Measurements from ENCODE around the gene SDF2. TPM values are rescaled to one million over a fixed set of nuclear protein-coding genes. Genes with fewer than 3 reads are reported as not detected.

SDF2 gene
- polyA plus RNA-seq, 2 donors: 20.7 to 40.6 TPM

DNA sequence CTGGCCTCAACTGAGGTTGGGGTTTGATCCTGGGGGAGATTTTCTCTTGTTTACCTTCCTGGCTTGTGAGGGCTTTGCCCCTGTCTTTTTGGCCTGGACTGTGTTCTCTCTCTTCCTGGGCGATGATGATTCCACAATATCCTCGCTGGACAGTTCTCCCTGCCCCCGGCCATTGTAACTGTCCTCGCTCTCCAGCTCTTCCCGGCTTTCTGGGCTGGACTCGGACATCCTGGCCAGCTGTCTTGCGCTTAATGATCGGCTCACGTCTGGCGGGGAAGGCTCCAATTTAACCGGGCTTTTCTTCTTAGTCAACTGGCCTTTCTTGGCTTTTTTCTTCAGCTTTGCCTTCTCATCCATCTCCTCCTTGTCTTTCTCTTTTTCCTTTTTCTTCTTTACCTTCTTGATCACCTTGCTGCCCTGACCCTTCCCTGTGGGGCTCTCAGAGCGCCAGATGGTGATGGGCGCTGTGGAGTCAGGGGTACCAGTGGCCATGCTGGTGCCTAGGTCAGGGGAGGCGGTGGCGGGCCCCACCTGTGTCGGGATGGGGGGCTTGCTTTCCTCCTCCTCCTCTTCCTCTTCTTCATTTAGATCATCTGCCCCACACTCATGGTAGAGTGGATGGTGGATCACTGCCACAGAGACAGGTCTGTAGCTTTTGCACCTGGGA lies 42.0 kb upstream of the SDF2 start:
- Histone ChIP-seq H3K4me3 (ENCODE audit: low read depth in 1 of 2, low read length in 2 of 2) (no peak overlapping the region), H3K36me3 (ENCODE audit: control insufficient read depth in 2 of 2, insufficient read depth in 2 of 2, low read length in 1 of 2) (peaks cover 39 to 56% of the 10 kb centered on the region in 2 donors), H3K27ac (ENCODE audit: low read depth in 2 of 2, low read length in 1 of 2) (no peak overlapping the region), H3K9me3 (ENCODE audit: control insufficient read depth in 2 of 2, insufficient read depth in 1 of 2, low read depth in 1 of 2, low read length in 1 of 2) (no peaks in the 10 kb centered on the region), H3K27me3 (ENCODE audit: control insufficient read depth in 1 of 2, insufficient read depth in 2 of 2, low read length in 2 of 2) (no peaks in the 10 kb centered on the region), H3K4me1 (ENCODE audit: control insufficient read depth in 2 of 2, insufficient read depth in 2 of 2, low read length in 1 of 2) (no peaks in the 10 kb centered on the region)
- WGBS, 2 donors: 81 to 87% methylated on average over 16 of the region's 16 CpGs

DNA sequence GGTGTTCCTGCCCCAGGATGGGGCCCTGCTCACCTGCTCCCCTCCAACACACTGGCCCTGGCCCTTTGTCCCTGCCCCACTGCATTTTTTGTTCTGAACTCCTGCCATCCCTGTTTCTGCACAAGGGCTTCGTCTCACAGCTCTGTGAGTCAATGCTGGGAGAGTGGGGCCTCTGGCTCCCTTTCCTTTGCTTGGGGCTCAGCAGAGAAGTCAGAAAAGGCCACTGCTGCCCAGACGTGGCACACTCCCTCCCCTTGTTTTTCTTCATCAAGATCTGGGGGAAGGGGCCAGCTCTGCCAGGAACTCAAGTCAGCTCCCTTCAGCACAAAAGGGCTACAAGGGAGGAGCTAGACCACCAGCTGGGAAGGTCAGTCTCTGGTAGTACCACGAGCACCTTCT lies 41.0 kb upstream of the SDF2 start:
- H3K36me3 ChIP-seq (ENCODE audit: control insufficient read depth in 2 of 2, insufficient read depth in 2 of 2, low read length in 1 of 2): peaks cover 46 to 65% of the 10 kb centered on the region in 2 donors
- no peak overlapping the region for H3K4me3 ChIP-seq (ENCODE audit: low read depth in 1 of 2, low read length in 2 of 2)
- H3K27ac ChIP-seq (ENCODE audit: low read depth in 2 of 2, low read length in 1 of 2): no peak overlapping the region
- no peaks in the 10 kb centered on the region for H3K9me3 ChIP-seq (ENCODE audit: control insufficient read depth in 2 of 2, insufficient read depth in 1 of 2, low read depth in 1 of 2, low read length in 1 of 2)
- 65% methylated on average over 3 of the region's 3 CpGs for WGBS, 2 donors
- no peaks in the 10 kb centered on the region for H3K4me1 ChIP-seq (ENCODE audit: control insufficient read depth in 2 of 2, insufficient read depth in 2 of 2, low read length in 1 of 2)
- no peaks in the 10 kb centered on the region for H3K27me3 ChIP-seq (ENCODE audit: control insufficient read depth in 1 of 2, insufficient read depth in 2 of 2, low read length in 2 of 2)

DNA sequence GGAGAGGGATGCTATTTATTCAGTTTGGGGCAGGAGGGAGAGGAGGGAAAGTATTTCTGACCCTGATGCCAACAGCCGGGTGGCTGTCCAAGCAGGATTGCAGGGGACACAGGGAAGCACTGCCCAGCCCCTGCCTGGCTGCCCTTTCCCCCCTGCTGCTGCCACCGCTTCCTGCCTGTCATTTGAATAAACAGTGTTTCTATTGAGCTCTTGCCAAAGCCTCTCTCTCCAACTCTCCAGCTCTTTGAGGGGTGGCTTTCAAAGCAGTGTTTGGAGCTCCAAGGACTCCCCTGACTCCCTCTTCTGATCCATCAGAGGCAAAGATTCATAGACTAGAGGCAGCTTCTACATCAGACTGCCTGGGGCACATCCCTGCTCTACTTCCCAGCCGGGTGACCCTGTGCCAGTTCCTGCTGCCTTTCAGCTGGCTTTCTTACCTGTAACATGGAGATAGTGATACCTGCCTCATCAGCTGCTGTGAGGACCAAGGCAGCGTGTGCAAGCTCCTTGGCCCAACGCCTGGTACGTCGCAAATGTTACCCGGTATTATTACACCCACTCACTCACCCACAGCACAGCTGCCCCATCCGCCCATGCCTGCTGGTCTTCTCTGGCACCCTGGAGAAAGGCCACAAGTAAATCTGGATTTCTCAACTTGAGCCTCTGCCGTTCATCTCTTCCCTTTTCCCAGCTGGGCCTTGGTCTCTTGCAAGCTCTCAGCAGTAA lies 40.5 kb upstream of the SDF2 start:
- H3K4me3 ChIP-seq (ENCODE audit: low read depth in 1 of 2, low read length in 2 of 2): no peak overlapping the region
- H3K9me3 ChIP-seq (ENCODE audit: control insufficient read depth in 2 of 2, insufficient read depth in 1 of 2, low read depth in 1 of 2, low read length in 1 of 2): no peaks in the 10 kb centered on the region
- no peaks in the 10 kb centered on the region for H3K4me1 ChIP-seq (ENCODE audit: control insufficient read depth in 2 of 2, insufficient read depth in 2 of 2, low read length in 1 of 2)
- H3K36me3 ChIP-seq (ENCODE audit: control insufficient read depth in 2 of 2, insufficient read depth in 2 of 2, low read length in 1 of 2): peaks cover 50 to 69% of the 10 kb centered on the region in 2 donors
- H3K27ac ChIP-seq (ENCODE audit: low read depth in 2 of 2, low read length in 1 of 2): no peak overlapping the region
- no peaks in the 10 kb centered on the region for H3K27me3 ChIP-seq (ENCODE audit: control insufficient read depth in 1 of 2, insufficient read depth in 2 of 2, low read length in 2 of 2)
- 64 to 73% methylated on average over 10 of the region's 10 CpGs for WGBS, 2 donors

DNA sequence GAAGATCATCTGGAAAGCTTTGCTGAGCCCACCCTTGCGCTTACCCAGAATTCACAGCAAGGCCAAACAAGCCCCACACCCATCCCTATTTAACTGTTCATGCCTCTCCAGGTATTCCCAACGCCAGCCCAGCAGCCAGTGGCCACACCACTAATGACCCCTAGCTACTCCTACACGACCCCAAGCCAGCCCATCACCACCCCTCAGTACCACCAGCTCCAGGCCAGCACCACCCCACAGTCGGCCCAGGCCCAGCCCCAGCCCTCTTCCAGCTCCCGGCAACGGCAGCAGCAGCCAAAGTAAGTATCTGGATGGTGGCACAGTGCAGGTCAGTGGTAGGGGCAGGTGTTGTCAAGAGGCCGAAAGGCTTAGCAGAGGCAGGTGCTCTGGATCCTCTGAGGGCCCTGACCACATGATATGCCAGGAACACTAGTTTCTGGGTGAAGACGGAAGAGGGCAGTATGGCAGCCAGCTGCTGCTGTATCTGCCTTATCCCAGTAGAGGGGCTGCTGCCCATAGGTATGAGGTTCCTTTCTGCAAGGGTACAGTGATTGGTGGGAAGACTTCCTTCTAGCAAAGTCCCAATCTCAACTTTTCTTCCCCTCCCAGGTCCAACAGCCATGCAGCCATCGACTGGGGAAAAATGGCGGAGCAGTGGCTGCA lies 39.3 kb upstream of the SDF2 start:
- H3K36me3 ChIP-seq (ENCODE audit: control insufficient read depth in 2 of 2, insufficient read depth in 2 of 2, low read length in 1 of 2): peaks cover 56 to 79% of the 10 kb centered on the region in 2 donors
- H3K9me3 ChIP-seq (ENCODE audit: control insufficient read depth in 2 of 2, insufficient read depth in 1 of 2, low read depth in 1 of 2, low read length in 1 of 2): no peaks in the 10 kb centered on the region
- WGBS, 2 donors: 90 to 93% methylated on average over 10 of the region's 10 CpGs
- no peak overlapping the region for H3K27ac ChIP-seq (ENCODE audit: low read depth in 2 of 2, low read length in 1 of 2)
- no peaks in the 10 kb centered on the region for H3K27me3 ChIP-seq (ENCODE audit: control insufficient read depth in 1 of 2, insufficient read depth in 2 of 2, low read length in 2 of 2)
- H3K4me3 ChIP-seq (ENCODE audit: low read depth in 1 of 2, low read length in 2 of 2): no peak overlapping the region
- no peaks in the 10 kb centered on the region for H3K4me1 ChIP-seq (ENCODE audit: control insufficient read depth in 2 of 2, insufficient read depth in 2 of 2, low read length in 1 of 2)

DNA sequence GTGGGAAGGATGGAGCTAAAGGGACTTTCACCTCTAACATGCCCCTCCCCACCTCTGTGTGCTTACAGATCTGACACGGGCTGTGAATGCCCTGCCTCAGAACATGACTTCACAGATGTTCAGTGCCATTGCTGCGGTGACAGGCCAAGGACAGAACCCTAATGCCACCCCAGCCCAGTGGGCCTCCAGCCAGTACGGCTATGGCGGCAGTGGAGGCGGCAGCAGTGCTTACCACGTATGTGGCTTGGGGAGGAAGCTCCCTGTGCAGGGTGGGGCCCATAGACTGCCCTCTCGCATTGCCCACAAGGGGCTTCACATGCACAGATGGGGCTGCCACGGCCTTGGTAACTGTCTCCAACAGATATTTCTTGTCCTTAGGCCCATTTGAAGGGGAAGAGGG lies 38.6 kb upstream of the SDF2 start:
- no peaks in the 10 kb centered on the region for H3K9me3 ChIP-seq (ENCODE audit: control insufficient read depth in 2 of 2, insufficient read depth in 1 of 2, low read depth in 1 of 2, low read length in 1 of 2)
- H3K27ac ChIP-seq (ENCODE audit: low read depth in 2 of 2, low read length in 1 of 2): no peak overlapping the region
- H3K27me3 ChIP-seq (ENCODE audit: control insufficient read depth in 1 of 2, insufficient read depth in 2 of 2, low read length in 2 of 2): no peaks in the 10 kb centered on the region
- H3K4me3 ChIP-seq (ENCODE audit: low read depth in 1 of 2, low read length in 2 of 2): no peak overlapping the region
- H3K4me1 ChIP-seq (ENCODE audit: control insufficient read depth in 2 of 2, insufficient read depth in 2 of 2, low read length in 1 of 2): no peaks in the 10 kb centered on the region
- 81 to 89% methylated on average over 8 of the region's 8 CpGs for WGBS, 2 donors
- H3K36me3 ChIP-seq (ENCODE audit: control insufficient read depth in 2 of 2, insufficient read depth in 2 of 2, low read length in 1 of 2): peaks cover 59 to 85% of the 10 kb centered on the region in 2 donors

DNA sequence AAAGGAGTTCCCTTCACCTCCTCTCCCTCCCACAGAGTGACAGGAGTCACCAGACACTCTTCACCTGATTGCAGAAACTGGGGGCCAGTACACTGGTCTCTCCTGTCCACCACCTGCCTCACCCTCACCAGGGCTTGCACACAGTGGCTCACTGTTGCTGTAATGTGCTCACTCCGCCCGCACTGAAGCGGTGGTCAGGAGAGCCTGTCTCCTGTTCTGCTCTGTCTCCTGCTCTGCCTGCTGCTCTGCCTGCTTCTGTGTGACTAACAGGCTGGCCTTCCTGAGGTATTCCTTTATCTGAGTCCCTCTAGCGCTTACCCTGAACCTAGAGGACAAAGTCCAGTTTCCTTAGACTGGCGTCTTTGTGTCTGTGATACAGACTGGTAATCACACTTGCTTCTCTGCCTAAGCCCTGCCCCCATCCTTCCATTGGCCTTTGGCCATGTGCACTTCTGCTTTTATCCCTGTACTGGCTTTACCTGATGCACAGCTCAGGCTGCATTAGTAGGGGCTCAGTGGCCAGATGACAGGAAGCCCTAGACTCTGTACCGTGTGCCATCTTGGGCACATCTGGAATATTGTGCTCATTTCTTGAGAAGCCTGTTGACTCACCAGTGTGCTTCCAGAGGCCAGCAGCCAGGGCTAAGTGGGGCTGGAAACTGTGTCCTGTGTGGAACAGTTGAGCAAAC lies 36.7 kb upstream of the SDF2 start:
- Histone ChIP-seq H3K27me3 (ENCODE audit: control insufficient read depth in 1 of 2, insufficient read depth in 2 of 2, low read length in 2 of 2) (no peaks in the 10 kb centered on the region), H3K9me3 (ENCODE audit: control insufficient read depth in 2 of 2, insufficient read depth in 1 of 2, low read depth in 1 of 2, low read length in 1 of 2) (no peaks in the 10 kb centered on the region), H3K4me1 (ENCODE audit: control insufficient read depth in 2 of 2, insufficient read depth in 2 of 2, low read length in 1 of 2) (no peaks in the 10 kb centered on the region), H3K4me3 (ENCODE audit: low read depth in 1 of 2, low read length in 2 of 2) (no peak overlapping the region), H3K36me3 (ENCODE audit: control insufficient read depth in 2 of 2, insufficient read depth in 2 of 2, low read length in 1 of 2) (peaks cover 67 to 93% of the 10 kb centered on the region in 2 donors), H3K27ac (ENCODE audit: low read depth in 2 of 2, low read length in 1 of 2) (no peak overlapping the region)
- 79 to 90% methylated on average over 6 of the region's 6 CpGs for WGBS, 2 donors

DNA sequence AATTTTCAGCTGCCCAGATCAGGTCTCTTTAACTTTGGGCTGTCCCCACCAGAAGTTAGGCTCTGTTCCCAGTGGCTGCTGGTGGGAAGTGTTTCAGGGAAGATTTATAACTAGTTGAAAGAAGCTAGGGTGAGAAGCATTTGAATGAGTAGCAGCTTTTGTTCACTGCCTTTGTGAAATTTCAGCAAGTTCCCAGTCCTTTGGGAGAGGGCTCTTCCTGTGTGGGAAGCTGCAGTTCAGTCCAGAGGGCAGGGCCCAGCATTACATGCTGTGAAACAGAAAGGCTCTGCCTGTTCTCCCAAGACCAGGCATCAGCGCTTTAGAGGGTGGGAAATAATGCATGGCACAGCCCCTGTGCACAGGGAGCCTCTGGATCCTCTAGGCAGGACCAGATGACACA lies 32.2 kb upstream of the SDF2 start:
- Histone ChIP-seq H3K27me3 (ENCODE audit: control insufficient read depth in 1 of 2, insufficient read depth in 2 of 2, low read length in 2 of 2) (no peaks in the 10 kb centered on the region), H3K27ac (ENCODE audit: low read depth in 2 of 2, low read length in 1 of 2) (no peak overlapping the region), H3K36me3 (ENCODE audit: control insufficient read depth in 2 of 2, insufficient read depth in 2 of 2, low read length in 1 of 2) (peaks cover 40 to 65% of the 10 kb centered on the region in 2 donors), H3K4me1 (ENCODE audit: control insufficient read depth in 2 of 2, insufficient read depth in 2 of 2, low read length in 1 of 2) (no peaks in the 10 kb centered on the region), H3K9me3 (ENCODE audit: control insufficient read depth in 2 of 2, insufficient read depth in 1 of 2, low read depth in 1 of 2, low read length in 1 of 2) (no peaks in the 10 kb centered on the region), H3K4me3 (ENCODE audit: low read depth in 1 of 2, low read length in 2 of 2) (no peak overlapping the region)
- 94% methylated on average over 1 of the region's 1 CpG for WGBS, 2 donors

DNA sequence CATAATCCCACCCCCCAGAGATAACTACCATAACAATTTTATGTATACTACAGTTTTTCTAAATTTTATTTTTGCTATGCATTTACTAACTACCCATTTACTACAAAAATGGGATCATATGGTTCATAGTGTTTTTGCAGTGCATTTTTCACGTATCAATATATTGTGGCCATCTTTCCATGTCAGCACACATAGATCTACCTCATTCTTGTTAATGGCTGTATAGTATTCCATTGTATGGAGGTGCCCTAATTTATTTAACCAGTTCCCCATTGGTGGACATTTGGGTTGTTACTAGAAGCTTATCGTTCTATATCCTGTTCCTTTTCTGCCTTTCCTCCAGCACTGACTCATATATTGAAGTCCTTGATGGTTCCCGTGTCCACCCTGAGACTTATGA lies 27.3 kb upstream of the SDF2 start:
- Histone ChIP-seq H3K9me3 (ENCODE audit: control insufficient read depth in 2 of 2, insufficient read depth in 1 of 2, low read depth in 1 of 2, low read length in 1 of 2) (no peaks in the 10 kb centered on the region), H3K27ac (ENCODE audit: low read depth in 2 of 2, low read length in 1 of 2) (no peak overlapping the region), H3K4me1 (ENCODE audit: control insufficient read depth in 2 of 2, insufficient read depth in 2 of 2, low read length in 1 of 2) (peaks cover 2% of the 10 kb centered on the region in 2 donors), H3K27me3 (ENCODE audit: control insufficient read depth in 1 of 2, insufficient read depth in 2 of 2, low read length in 2 of 2) (no peaks in the 10 kb centered on the region), H3K4me3 (ENCODE audit: low read depth in 1 of 2, low read length in 2 of 2) (no peak overlapping the region), H3K36me3 (ENCODE audit: control insufficient read depth in 2 of 2, insufficient read depth in 2 of 2, low read length in 1 of 2) (peaks cover 35 to 48% of the 10 kb centered on the region in 2 donors)
- WGBS, 2 donors: 99% methylated on average over 3 of the region's 3 CpGs

DNA sequence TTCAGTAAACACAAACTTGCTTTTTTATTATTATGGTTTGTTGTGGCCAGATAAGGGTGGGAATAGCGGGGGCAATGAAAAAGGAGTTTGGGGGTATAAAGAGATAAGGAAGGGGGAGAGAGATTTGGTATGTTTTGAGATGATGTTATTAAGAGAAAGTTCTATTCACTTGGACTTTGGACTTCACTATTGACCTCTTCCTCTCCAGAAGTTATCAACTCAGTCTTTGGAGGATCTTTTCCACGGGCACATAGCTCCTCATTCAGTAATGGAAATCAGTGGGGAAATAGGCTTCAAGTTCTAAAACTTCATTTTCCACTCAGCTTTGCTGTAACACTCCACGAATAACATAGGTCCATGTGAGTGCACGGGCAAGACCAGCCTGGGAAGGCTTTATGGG lies 26.8 kb upstream of the SDF2 start:
- 93 to 96% methylated on average over 4 of the region's 4 CpGs for WGBS, 2 donors
- peaks cover 2% of the 10 kb centered on the region in 2 donors for H3K4me1 ChIP-seq (ENCODE audit: control insufficient read depth in 2 of 2, insufficient read depth in 2 of 2, low read length in 1 of 2)
- no peaks in the 10 kb centered on the region for H3K27me3 ChIP-seq (ENCODE audit: control insufficient read depth in 1 of 2, insufficient read depth in 2 of 2, low read length in 2 of 2)
- no peaks in the 10 kb centered on the region for H3K9me3 ChIP-seq (ENCODE audit: control insufficient read depth in 2 of 2, insufficient read depth in 1 of 2, low read depth in 1 of 2, low read length in 1 of 2)
- H3K27ac ChIP-seq (ENCODE audit: low read depth in 2 of 2, low read length in 1 of 2): no peak overlapping the region
- H3K36me3 ChIP-seq (ENCODE audit: control insufficient read depth in 2 of 2, insufficient read depth in 2 of 2, low read length in 1 of 2): peaks cover 38 to 44% of the 10 kb centered on the region in 2 donors
- no peak overlapping the region for H3K4me3 ChIP-seq (ENCODE audit: low read depth in 1 of 2, low read length in 2 of 2)
